Activated T-helper 1 cell treated with Interleukin-2 at 50 U/mL for 16 hours (primary cell): ENCODE measurements around the gene STRADB.
A peak's percentile ranks its signal among the peaks of the same experiment; 100 is the strongest.
"Not testable (repeated sequence)": the region's sequence is repeated elsewhere in the genome, so short reads cannot be mapped to it uniquely, and the experiment has no call there.

Experiments used
- DNase-seq: peaks from one replicate; pipeline ENCODE4 v3.0.0-alpha.2; 2020; ENCODE audit warnings: low read depth

The STRADB gene

DNA sequence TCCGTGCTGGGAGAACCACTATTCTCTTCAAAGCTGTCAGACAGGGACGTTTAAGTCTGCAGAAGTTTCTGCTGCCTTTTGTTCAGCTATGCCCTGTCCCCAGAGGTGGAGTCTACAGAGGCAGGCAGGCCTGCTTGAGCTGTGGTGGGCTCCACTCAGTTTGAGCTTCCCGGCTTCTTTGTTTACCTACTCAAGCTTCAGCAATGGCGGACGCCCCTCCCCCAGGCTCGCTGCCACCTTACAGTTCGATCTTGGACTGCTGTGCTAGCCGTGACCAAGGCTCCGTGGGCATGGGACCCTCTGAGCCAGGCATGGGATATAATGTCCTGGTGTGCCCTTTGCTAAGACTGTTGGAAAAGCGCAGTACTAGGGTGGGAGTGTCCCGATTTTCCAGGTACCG lies 21.2 kb upstream of the STRADB start:
- not testable (repeated sequence) for DNase-seq

DNA sequence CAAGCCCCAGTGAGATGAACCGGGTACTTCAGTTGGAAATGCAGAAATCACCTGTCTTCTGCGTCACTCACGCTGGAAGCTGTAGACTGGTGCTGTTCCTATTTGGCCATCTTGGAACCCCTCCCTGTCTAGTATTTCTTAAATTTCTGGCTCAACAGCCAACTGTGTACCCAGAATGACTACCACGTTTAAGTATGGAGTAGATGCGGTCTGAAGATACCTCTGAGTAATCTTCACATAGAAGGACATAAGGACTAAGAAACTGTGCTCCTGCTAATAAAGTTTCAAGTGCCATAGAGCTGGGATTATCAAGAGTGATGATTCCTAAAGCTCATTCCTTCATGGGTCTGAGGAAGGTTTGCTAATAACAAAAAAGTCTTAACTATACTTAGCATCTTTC lies 20.7 kb upstream of the STRADB start:
- no peak for DNase-seq

DNA sequence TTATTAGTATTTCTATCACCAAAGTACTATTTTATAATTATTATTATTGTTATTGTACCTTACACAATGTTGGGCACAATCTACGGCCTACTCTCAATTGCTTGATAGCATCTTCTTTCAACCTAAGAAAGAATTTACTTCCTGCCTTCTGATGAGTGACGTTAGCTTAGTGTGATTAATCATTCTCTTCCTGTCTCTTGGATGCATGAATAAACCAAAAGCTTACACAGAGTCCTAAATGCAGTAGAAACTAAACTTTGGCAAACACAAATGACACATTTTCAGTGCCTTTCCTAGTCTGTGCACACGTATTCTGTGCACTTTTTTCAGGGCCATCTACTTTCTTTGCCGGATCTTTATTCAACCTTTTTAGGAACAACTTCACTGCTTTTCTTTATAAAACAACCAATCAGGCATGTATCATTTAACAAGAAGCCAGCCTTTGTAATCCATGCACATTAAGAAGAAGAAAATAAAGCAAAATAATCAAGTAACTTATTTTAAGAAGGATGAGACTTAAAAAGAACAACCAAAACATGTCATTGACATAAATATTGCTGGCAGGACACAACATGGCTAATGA lies 19.4 kb upstream of the STRADB start:
- no peak for DNase-seq

DNA sequence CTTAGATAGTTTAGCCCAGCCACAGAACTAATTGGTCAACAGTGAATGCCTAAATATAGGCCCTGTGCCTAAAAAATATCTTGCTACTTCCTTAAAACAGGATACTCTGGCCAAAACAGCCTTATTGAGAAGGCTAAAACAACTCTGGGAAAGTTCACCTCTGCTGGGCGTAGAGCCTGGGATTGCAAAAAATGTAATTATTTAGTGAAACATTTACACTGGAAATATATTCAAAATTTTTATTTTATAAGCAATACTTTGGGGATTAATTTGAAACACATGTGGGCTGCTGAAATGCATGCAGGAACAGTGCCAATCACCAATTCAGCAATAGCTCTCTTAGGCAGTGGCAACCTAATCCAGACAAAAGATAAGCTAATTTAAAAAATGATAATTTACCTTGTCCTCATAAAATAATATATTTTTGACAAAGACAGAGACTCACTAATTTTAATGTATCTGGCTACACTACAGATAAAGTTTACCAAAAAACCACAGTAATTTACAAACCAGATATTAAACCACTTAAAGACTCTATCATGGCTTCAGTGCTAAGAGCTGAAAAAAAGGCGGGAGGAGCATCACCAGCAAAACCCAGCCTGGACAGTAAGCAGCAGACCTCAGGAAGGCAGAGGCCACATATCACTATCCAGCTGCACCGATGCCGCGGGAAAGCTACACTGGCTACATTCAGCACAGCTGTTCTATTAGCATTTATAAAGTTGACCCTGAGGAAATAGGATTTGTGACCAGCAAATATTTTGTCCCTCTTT lies 18.7 kb upstream of the STRADB start:
- no peak for DNase-seq

DNA sequence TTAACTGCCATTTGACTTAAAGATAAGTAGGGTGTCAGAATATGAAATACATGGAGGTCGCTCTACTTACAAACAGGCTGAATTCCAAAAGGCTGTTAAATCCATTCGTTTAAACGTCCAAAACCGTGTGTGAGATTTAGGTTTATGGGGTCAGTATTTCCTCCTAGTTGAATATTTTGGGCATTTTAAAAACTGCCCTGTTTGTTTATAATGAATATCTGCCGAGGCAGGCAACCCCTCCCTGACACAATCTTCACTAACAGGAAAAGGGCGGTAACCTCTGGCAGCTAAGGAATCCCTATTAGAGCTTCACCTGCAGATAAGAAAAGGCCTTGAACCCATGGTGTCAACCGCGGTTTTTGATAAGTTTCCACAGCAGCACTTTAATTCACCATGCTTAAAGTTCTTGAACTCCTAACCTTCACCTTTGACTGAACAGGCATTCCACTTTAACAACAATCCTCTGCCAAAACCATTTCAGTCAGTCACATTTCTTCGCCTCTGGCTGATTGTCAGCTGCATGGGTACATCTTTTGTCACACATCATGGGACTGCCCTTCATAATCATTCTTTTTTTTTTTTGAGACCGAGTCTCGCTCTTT lies 18.0 kb upstream of the STRADB start:
- no peak for DNase-seq

DNA sequence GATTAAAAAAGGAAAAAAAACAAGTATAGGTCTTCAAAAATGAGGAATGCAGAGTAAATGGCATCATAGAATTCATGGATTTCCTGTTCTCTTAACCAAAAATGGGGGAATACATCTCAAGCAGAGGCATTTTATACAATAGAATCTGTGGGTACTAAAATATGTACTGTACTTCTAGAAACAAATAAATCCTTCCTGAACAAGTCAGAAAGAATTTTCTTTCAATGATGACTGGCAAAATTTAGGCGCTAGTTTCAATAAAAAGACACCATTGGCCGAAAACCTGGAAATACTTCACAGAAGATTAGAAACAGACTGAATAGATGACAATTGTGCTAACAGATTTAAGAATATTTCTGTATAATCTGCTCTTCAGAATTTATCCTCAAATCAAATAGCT lies 15.4 kb upstream of the STRADB start:
- DNase-seq = no peak

DNA sequence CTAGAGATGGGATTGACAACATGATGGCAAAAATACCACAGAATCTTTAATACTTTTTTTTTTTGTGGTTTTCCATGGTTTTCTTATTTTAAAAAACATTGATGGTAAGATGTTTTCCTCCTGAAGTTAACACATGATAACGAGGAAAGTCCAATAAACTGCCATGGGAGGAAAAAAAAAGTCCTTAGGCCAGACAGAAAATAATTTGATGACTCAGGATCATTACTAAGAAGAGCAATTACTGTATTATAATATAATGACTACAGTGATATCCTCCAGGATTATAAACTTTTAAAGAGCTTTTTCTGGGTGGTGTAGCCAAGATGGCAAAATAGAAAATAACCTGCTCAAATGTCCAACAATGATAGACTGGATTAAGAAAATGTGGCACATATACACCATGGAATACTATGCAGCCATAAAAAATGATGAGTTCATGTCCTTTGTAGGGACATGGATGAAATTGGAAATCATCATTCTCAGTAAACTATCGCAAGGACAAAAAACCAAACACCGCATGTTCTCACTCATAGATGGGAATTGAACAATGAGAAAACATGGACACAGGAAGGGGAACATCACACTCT lies 12.1 kb upstream of the STRADB start:
- not testable (repeated sequence) for DNase-seq

DNA sequence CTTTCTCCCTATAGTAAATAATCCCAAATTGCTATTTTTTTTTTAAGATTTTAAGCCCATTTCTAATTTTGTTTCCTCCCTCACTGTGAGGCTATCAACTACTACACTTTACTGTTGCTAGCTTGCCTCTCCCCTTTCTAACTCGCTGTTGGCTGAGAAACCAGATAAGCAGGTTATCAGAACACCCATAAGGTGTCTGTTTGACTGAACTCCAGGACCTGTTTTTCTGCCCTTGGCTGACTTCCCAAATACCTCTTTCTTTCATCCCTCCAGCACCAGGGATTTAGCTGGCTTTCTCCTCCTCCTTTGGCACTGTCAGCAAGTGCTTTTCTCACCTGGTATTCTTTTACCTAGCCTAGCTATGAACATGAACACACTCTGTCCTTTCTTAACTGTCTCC lies 11.4 kb upstream of the STRADB start:
- no peak for DNase-seq

DNA sequence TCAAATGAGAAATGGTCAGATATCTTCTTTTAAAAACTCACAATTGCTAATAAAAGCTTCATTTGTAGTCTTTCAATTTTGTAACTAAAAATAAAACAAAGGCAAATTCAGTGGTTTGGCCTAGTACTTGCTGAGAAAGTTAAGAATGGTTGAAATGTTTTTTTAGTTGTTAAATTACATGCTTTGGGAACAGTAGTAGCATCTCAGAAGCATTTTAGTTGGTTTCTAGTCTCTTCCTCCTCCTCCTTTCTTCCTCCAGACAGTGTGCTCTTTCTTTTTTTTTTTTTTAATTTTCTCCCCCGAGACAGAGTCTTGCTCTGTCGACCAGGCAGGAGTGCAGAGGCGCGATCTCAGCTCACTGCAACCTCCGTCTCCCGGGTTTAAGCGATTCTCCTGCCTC lies 10.1 kb upstream of the STRADB start:
- DNase-seq = no peak

DNA sequence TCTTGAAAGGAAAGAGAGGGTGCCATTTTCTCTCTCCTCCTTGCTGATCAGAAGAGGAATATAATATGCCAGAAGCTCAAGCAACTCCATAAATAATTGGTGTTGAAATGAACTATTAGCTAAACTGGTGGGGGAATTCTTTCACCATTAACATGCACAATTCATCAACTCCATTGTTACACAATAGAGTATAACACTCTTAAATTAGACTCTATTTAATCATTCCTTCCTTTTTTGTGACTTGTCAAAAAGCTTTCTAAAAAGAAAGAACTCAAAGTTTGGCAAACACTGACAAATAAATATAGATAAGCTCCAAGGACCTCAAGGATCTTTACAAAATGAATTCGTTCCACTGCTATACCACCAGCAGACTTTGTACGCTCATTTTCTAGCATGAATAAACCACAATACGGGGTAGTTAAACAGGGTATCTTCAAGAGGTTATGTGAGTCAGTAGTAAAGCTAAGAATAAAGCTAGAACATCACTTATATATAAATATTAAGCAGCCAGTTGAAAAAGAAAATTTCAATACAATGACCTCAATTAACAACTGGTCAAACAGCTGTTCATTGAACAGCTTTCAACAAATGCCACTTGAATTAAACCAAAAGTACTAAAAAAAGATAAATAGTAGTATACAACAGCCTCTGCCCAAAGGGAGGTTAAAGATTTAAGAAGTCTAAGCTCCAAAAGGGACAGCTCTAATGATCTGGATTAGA lies 6.6 kb upstream of the STRADB start:
- DNase-seq = no peak

DNA sequence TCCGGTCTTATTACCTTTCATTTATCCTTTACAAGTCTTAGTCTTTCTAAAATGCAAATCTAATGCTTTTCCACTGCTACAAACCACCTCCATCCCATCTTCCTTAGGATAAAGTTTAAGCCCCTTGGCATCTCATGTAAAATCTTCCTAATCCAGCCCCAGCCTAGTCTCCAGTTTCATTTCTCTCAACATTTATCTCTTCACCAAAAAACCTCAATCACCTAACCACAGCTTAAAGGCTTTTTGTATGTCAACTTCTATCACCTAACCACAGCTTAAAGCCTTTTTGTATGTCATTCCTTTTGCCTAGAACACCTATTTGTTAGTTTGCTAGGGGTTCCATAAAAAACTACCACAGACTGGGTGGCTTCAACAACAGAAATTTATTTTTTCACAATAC lies 4.5 kb upstream of the STRADB start:
- no peak for DNase-seq

DNA sequence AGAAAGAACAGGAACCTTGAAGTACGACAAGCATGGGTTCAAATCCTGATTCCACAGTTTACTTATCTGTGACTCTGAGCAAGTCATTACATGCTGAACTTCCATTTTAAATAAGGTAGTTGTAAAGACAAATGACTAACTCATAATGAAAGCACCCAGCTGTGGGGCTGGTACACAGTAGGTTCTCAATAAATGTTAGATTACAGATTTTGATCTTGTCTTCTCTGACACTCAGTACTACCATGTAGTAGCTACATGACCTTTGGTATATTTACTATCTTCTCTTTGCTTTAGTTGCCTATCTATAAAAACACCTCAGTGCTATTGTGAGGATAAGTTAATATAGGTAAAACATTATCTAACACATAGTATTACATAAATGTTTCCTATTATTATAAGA lies 3.5 kb upstream of the STRADB start:
- DNase-seq = no peak

DNA sequence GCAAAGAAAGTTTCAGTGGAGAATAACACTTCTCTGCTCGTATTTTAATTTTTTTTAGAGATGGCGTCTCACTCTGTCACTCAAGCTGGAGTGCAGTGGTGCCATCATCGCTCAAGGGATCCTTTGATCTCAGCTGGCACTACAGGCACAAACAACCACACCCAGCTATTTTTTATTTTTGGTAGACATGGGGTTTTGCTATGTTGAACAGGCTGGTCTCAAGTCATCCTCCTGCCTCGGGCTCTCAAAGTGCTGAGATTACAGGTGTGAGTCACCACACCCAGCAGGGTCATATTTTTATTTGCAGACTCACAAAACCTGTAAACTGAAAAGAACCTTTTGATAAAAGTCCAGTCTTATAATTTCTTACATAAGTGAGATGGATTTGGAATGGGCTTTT lies 2.8 kb upstream of the STRADB start:
- peak; percentile 9 for DNase-seq

DNA sequence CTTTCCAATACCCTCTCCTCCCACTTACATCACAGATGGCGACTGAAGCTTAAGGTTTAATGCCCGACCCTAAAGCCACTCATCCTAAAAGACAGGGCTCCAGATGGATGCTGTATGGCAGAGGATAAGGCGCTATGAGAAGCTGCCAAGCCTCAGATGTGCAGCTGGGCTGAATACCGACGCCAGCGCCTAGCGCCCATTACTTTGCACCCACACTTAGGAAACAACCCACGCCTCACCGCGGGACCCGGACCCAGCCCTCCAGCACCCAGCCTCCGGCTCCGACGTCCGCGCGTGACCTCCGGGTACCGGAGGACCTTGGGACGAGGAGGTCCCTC lies 617 bp upstream of the STRADB start:
- DNase-seq = no peak

DNA sequence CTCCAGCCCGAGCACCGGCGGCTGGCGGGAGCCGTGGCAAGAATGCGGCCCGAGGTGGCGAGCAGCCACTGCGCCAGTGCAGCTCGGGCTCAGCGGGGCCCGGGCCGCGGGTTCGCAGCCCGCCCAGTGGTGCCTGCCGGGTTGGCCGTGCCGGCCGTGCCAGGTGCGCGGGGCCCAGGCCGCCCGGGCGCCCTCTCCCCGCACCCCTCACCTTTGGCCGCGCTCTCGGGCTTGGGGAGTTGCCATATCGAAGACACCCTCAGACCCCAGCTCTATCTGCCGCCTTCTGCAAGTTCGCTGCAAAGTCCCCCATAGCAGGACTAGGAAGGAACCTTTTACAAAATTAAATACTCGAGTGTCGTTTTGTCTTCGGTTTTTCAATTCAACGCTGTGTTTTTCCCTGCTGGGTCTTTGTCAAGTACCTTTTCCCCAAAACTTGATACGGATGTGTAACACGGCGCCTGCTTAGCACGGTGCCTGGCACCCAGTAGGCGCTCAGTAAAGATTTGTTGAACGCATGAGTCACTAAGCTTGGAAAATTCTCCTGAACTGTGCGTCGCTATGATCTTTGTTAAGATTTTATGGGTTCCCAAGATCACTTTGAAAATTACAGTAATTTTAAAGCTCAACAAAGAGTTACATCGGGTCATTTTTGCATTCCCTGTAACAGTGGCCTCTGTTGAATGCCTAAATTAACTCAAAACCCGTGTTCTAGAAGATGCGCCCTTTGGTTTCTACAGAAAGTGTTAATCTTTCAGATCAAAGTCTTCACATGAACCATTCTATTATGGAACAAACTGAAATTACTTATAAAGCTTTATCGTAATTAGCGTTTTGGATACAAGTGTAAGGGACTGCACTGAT lies 750 bp downstream of the STRADB start:
- no peak for DNase-seq

DNA sequence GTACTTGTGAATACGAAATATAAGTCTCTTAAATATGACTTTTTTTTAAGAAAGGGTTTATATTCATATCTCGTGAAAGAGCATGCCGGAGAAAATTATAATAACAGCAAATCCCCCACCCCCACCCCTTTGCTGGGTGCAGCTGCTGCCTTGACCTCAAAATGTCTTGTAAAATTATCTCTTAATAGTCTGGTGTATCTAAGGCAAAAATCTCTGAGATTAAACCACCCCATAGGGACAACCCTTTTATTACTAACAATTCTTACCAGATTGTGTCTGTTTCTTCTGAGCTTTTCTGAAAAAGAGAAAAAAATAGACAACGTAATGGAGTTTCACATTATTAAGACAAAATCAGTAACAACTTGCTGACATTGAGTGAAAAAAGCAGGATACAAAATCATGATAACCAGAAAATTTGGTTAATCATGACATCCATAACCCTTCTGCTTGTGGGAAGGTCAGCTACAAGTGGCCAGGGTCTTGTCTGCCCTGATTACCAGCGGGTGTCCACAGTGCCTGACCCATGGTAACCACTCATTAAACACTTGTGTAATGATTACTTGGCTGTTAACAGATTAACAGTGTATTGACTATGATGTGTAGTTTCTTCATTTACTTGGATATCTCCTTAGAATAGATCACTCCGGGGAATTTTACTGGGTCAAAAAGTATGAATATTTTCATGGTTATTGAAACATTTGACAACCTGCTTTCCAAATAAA lies 1.5 kb downstream of the STRADB start:
- DNase-seq = no peak

DNA sequence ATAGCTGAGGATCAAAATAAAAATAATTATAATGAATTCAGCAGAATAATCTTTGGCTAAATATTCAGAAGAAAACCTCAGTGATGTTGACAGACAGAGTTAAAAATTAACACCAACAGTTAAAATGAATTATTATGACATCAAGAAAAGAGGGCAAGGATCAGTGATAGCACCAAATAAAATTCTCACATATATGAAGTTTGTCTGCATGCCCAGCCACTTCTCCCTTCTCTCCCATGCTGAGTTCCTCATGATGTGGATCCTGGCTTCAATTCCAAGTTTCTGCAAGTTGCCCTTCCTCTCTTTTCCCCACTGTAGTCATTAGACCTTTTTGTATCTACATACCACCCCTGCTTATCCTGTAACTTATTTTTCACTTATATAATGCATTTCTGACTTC lies 6.8 kb downstream of the STRADB start:
- DNase-seq = no peak

DNA sequence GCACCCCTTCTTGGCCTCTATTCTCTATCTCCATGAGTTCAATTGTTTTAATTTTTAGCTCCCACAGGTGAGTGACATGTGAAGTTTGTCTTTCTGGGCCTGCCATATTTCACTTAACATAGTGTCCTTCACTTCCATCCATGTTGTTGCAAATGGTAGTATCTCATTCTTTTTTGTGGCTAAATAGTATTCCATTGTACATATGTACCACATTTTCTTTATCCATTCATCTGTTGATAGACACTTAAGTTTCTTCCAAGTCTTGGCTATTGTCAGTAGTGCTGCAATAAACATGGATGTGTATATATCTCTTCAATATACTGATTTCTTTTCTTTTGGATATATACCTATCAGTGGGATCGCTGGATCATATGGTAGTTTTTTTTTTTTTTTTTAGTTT lies 9.0 kb downstream of the STRADB start:
- DNase-seq = no peak

DNA sequence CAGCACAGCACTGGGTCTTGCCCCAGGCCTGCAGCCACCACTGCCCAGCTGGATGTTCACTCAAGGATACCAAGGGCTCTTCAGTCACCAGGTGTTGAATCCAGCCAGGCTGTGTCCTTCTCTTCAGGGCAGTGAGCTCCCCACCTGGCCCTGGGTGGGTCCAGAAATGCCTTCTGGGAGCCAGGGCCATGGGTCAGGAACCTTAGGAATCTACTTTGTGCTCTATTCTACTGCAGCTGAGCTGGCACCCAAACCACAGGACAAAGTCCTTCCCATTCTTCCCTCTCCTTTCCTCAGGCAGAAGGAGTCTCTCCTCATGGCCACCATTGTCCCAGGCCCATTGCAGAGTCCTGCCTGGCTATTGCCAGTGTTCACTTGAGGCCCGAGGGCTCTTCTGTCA lies 13.0 kb downstream of the STRADB start:
- DNase-seq = no peak

DNA sequence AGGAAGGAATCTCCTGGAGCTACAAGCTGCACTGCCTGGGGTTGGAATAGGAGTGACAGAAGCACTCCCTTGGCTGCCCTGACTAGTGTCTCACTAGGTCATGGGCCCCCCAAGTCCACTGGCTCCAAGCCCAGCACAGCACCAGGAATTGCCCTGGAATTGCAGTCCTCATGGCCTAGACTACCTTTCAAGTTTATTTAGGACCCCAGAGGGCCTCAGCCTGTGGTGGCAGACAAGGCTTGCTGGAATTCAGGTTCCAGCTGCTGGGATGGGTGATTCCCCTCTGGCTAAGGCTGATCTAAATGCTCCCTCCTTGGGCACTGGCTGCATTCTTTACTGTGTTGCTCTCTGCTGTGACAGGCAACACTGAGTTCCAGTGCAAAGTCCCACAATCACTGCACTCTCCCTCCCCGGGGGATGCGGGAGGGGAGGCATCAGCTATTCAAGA lies 14.0 kb downstream of the STRADB start:
- no peak for DNase-seq

DNA sequence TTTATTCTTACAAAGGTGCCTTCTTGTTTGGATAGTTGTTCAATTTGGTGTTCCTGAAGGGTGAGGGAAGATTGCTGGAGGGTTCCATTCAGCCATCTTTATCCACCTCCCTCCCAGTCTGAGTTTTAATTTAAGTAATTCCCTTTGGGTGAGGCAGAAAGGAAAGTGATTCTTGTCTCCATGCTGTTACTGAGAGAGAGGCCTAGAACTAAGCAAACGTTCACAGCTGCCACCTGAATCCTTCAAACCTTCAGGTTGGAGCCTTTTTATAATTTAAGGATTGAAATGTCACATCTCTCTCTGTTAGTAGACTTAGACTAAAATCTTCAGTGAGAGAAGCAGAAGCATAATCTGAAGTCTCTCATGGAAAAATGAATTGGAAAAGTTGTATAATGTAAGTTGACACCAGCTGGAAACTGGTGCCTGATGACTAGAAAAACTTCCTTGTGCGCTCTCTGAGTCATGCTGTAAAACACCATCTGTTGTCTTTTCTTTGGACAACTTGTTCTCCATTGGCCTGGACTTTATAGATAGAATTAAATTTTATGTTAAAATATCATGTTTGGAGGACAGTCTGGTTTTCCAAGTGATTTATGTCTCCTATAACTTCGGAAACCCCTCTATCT lies 14.6 kb downstream of the STRADB start:
- DNase-seq = no peak
